HepG2 (cell line): ENCODE results near the gene ST6GALNAC2. TPM values are rescaled to one million over a fixed set of nuclear protein-coding genes. Genes with fewer than 3 reads are reported as not detected.

Experiments
- ATAC-seq: fragments of 200-7000 bp; cut with Tn5 transposase; 3 replicates; pipeline ENCODE4 v1.9.1; 2020; ENCODE audit warnings: mild to moderate bottlenecking, moderate library complexity
- BruUV-seq: library from RNA; stranded (reverse); fragments of 400-500 nt; replicated peaks from 2 replicates; lab custom pipeline; 2021; lab: Mats Ljungman, UMichigan
- CTCF ChIA-PET: fragments of 300-600 bp; formaldehyde crosslinking; extraction: SDS; loops from one replicate; lab custom pipeline; 2021; ENCODE audit warnings: low total read pairs, inconsistent platforms, low intra/inter-chr PET ratio; lab: Yijun Ruan, JAX
- POLR2A ChIA-PET: fragments of 350-600 bp; sonication (Branson Sonifier 250); formaldehyde crosslinking; loops from one replicate; lab custom pipeline; 2020; ENCODE audit warnings: antibody characterized with exemption, inconsistent platforms; lab: Yijun Ruan, JAX
- DNase-seq: peaks from one replicate; pipeline ENCODE4 v3.0.0-alpha.2; 2015; ENCODE audit warnings: low spot score
- FAIRE-seq: peaks from 3 replicates; lab custom pipeline; 2011; peaks lifted over from hg19 to GRCh38; lab: Jason Lieb, UNC
- H2AFZ ChIP-seq: one replicate; pipeline ENCODE4 v1.6.1; 2011; ENCODE audit warnings: low read length, inconsistent platforms
- H3K27ac ChIP-seq: fragments of 300-600 bp; 3 replicates; pipeline ENCODE4 v1.8.0; 2011; ENCODE audit warnings: mixed run types, mild to moderate bottlenecking, mixed read lengths, low read length, inconsistent platforms; ENCODE audit not compliant: insufficient read depth; ENCODE audit errors: extremely low read length
- H3K27me3 ChIP-seq, 2 experiments: fragments of 200-600 bp in 1 of 2; 2 replicates in 1 of 2; 3 replicates in 1 of 2; pipeline versions ENCODE4 v1.6.0 to v1.8.0; 2011; ENCODE audit warnings: low read length in 2 of 2, mild to moderate bottlenecking in 2 of 2, moderate library complexity in 2 of 2, inconsistent platforms in 1 of 2; ENCODE audit not compliant: insufficient read depth in 2 of 2, control insufficient read depth in 1 of 2
- H3K36me3 ChIP-seq, 2 experiments: fragments of 200-600 bp in 1 of 2; replicated peaks in 1 of 2; 2 replicates in 1 of 2; 3 replicates in 1 of 2; pipeline versions ENCODE4 v1.5.1 to v1.8.0; 2011; ENCODE audit warnings: low read length in 2 of 2, inconsistent platforms in 1 of 2; ENCODE audit not compliant: insufficient read depth in 2 of 2, control insufficient read depth in 1 of 2
- H3K4me1 ChIP-seq: 2 replicates; pipeline ENCODE4 v1.5.1; 2012; ENCODE audit warnings: low read length, inconsistent platforms; ENCODE audit not compliant: insufficient read depth
- H3K4me2 ChIP-seq: 2 replicates; pipeline ENCODE4 v1.6.0; 2011; ENCODE audit warnings: low read depth, low read length, inconsistent platforms
- H3K4me3 ChIP-seq, 3 experiments: fragments of 200-600 bp in 1 of 3; sonication (generic), shearing (Covaris generic) in 1 of 3; replicated peaks in 1 of 3; 2 replicates each; pipeline ENCODE4 v1.5.1; 2011 to 2016; ENCODE audit warnings: low read length in 3 of 3, inconsistent platforms in 2 of 3, low read depth in 2 of 3, mild to moderate bottlenecking in 2 of 3, control low read depth in 1 of 3, mixed read lengths in 1 of 3; ENCODE audit not compliant: insufficient read depth in 1 of 3
- H3K79me2 ChIP-seq: one replicate; pipeline ENCODE4 v1.6.1; 2011; ENCODE audit warnings: low read length, inconsistent platforms; ENCODE audit not compliant: insufficient read depth
- H3K9ac ChIP-seq: 2 replicates; pipeline ENCODE4 v1.6.0; 2011; ENCODE audit warnings: mild to moderate bottlenecking, low read depth, low read length, inconsistent platforms; ENCODE audit not compliant: insufficient read depth
- H3K9me3 ChIP-seq: 2 replicates; pipeline ENCODE4 v1.5.1; 2012; ENCODE audit warnings: mild to moderate bottlenecking, low read length
- H4K20me1 ChIP-seq: 2 replicates; pipeline ENCODE4 v1.6.0; 2011; ENCODE audit warnings: inconsistent platforms, mild to moderate bottlenecking, low read length, moderate library complexity; ENCODE audit not compliant: insufficient read depth
- HCFC1 ChIP-seq: fragments of 150-350 bp; IDR thresholded peaks from 2 replicates; pipeline ENCODE4 v1.6.1; 2014; ENCODE audit warnings: low read depth, low read length
- HNRNPL ChIP-seq: fragments of 200-400 bp; formaldehyde crosslinking; IDR thresholded peaks from 2 replicates; pipeline ENCODE4 v1.6.1; 2017; ENCODE audit warnings: mild to moderate bottlenecking, low read depth, low read length
- NFKB2 ChIP-seq: sonication (generic); formaldehyde crosslinking; IDR thresholded peaks from 2 replicates; pipeline ENCODE4 v1.4.0; 2020; ENCODE audit warnings: missing genetic modification reagents, borderline replicate concordance
- RNF2 ChIP-seq: fragments of 450-650 bp; conservative IDR thresholded peaks from 2 replicates; pipeline ENCODE4 v1.6.1; 2016; ENCODE audit warnings: low read depth
- ZFY ChIP-seq: sonication (generic); formaldehyde crosslinking; IDR thresholded peaks from 2 replicates; pipeline ENCODE4 v1.4.0; 2020; ENCODE audit warnings: missing genetic modification reagents
- ZNF251 ChIP-seq: sonication (generic); formaldehyde crosslinking; IDR thresholded peaks from 2 replicates; pipeline ENCODE4 v1.9.0; 2021; ENCODE audit warnings: mild to moderate bottlenecking, missing genetic modification reagents
- ZNF432 ChIP-seq: sonication (generic); formaldehyde crosslinking; IDR thresholded peaks from 2 replicates; pipeline ENCODE4 v1.5.0; 2020; ENCODE audit warnings: missing genetic modification reagents, mild to moderate bottlenecking, borderline replicate concordance
- ZNF552 ChIP-seq: sonication (generic); formaldehyde crosslinking; IDR thresholded peaks from 2 replicates; pipeline ENCODE4 v1.9.0; 2022; ENCODE audit warnings: missing genetic modification reagents, mild to moderate bottlenecking, borderline replicate concordance
- ZNF605 ChIP-seq: sonication (generic); formaldehyde crosslinking; IDR thresholded peaks from 2 replicates; pipeline ENCODE4 v1.8.0; 2022; ENCODE audit warnings: mild to moderate bottlenecking, missing genetic modification reagents
- ZNF713 ChIP-seq: sonication (generic); formaldehyde crosslinking; IDR thresholded peaks from 2 replicates; pipeline ENCODE4 v1.4.0; 2020; ENCODE audit warnings: mild to moderate bottlenecking, missing genetic modification reagents
- WGBS: methylation state at CpG from one replicate; pipeline ENCODE4 v1.1.6; 2017; ENCODE audit warnings: low lambda C conversion rate; 5-methylcytosine and 5-hydroxymethylcytosine counted together
- in situ Hi-C: cut with HindIII; loops from 2 replicates; pipeline ENCODE4 v1.10.0; 2017; ENCODE audit warnings: low pct_unique_long_range_greater_than_20kb; ENCODE audit not compliant: extremely low pct_ligation_motif_present
- intact Hi-C: fragments of 100-400 bp; cut with micrococcal nuclease; formaldehyde crosslinking; loops from one replicate; pipeline ENCODE4 v1.10.0; 2022; ENCODE audit not compliant: unreplicated experiment
- polyA plus RNA-seq, 8 experiments: library from polyadenylated mRNA; depleted of rRNA in 3 of 8; stranded (reverse) in 7 of 8; unstranded in 1 of 8; fragments of >200 nt; fragmentation: Illumina TruSeq in 4 of 8; extraction: Trizol in 4 of 8; gene quantifications; 2 replicates each; pipeline versions ENCODE4 v1.2.1 to v1.2.3, GENCODE V29; 2011 to 2016; ENCODE audit warnings: low read depth in 4 of 8, missing spikeins in 1 of 8, mixed read lengths in 1 of 8; ENCODE audit not compliant: insufficient read depth in 1 of 8
- total RNA-seq, 5 experiments: library from RNA; depleted of rRNA; stranded (reverse); fragments of >200 nt; fragmentation: Illumina TruSeq; extraction: Trizol; gene quantifications; 2 replicates each; pipeline ENCODE4 v1.2.3, GENCODE V29; 2016; ENCODE audit warnings: low read depth in 1 of 5
- TF ChIP-seq, protein P1 (sequence below): IDR thresholded peaks from 2 replicates; pipeline ENCODE4 v1.6.1; 2016; ENCODE audit warnings: missing compliant biosample characterization, missing genetic modification reagents, borderline replicate concordance
- TF ChIP-seq, protein P2 (sequence below): sonication (generic); formaldehyde crosslinking; IDR thresholded peaks from 2 replicates; pipeline ENCODE4 v1.5.0; 2020; ENCODE audit warnings: mild to moderate bottlenecking, missing genetic modification reagents

Gene ST6GALNAC2
- total and polyA plus RNA-seq, 2 of the 13 experiments (the other 11 are each of a cell fraction or from before 2014, with no cell fraction given), result 0.12 to 0.49 TPM

DNA sequence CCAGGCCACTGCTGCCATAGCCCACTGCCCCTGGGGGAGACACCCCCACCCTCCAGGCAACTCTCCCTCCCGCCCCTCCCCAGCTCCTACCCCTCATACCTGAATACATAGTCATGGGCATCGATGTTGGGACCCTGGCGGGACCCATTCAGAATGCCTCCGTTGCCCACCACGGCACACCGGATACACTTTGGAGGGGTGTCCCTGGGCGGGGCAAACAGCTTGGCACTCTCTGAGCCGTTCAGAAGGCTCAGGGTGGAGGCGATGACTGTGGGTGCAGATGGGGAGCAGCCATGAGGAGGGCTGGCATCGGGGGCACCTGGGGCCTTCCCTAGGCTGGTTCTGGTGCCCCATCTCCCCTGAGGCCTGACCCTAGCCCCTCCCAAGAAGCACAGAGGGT is 12.6 kb downstream of the ST6GALNAC2 start:
- BruUV-seq, result no TSS peak
- Histone ChIP-seq H3K36me3 (no peaks in the 10 kb centered on the region), H3K79me2 (no peaks in the 10 kb centered on the region), H3K4me2 (no peak overlapping the region), H3K9ac (no peak overlapping the region), H3K27ac (no peak overlapping the region), H3K9me3 (no peaks in the 10 kb centered on the region), H3K4me1 (peaks cover 60% of the 10 kb centered on the region), H3K27me3 (no peaks in the 10 kb centered on the region), H4K20me1 (no peaks in the 10 kb centered on the region), H3K4me3 (no peak overlapping the region), H2AFZ (no peak overlapping the region)
- in situ Hi-C loops, result no loop called here
- CTCF ChIA-PET, result no interaction called here
- WGBS, result 81% methylated on average over 7 of the region's 10 CpGs
- TF ChIP-seq NFKB2 (no peak), HNRNPL (no peak), ZFY (CRISPR knock-in tag) (no peak), ZNF605 (CRISPR knock-in tag) (no peak), ZNF251 (no peak), ZNF432 (CRISPR knock-in tag) (no peak), ZNF713 (no peak), HCFC1 (no peak), RNF2 (no peak), ZNF552 (CRISPR knock-in tag) (no peak)
- TF ChIP-seq, protein P1, sequence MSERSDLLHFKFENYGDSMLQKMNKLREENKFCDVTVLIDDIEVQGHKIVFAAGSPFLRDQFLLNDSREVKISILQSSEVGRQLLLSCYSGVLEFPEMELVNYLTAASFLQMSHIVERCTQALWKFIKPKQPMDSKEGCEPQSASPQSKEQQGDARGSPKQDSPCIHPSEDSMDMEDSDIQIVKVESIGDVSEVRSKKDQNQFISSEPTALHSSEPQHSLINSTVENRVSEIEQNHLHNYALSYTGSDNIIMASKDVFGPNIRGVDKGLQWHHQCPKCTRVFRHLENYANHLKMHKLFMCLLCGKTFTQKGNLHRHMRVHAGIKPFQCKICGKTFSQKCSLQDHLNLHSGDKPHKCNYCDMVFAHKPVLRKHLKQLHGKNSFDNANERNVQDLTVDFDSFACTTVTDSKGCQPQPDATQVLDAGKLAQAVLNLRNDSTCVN (CRISPR knock-in tag), result no peak
- TF ChIP-seq, protein P2, sequence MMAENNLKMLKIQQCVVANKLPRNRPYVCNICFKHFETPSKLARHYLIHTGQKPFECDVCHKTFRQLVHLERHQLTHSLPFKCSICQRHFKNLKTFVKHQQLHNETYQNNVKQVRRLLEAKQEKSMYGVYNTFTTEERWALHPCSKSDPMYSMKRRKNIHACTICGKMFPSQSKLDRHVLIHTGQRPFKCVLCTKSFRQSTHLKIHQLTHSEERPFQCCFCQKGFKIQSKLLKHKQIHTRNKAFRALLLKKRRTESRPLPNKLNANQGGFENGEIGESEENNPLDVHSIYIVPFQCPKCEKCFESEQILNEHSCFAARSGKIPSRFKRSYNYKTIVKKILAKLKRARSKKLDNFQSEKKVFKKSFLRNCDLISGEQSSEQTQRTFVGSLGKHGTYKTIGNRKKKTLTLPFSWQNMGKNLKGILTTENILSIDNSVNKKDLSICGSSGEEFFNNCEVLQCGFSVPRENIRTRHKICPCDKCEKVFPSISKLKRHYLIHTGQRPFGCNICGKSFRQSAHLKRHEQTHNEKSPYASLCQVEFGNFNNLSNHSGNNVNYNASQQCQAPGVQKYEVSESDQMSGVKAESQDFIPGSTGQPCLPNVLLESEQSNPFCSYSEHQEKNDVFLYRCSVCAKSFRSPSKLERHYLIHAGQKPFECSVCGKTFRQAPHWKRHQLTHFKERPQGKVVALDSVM, result no peak
- DNase-seq (no peak), ATAC-seq (no peak), FAIRE-seq (no peak)
- POLR2A ChIA-PET, result no interaction called here
- intact Hi-C loops, result no loop called here
